ENCODE measurements around the gene RNF44. TPM values are rescaled to one million over a fixed set of nuclear protein-coding genes. Genes with fewer than 3 reads are reported as not detected.

The RNF44 gene
- total RNA-seq, 1 experiment from 2014 or later, result 19.2 TPM

GRCh38 chr5:176497852-176498251, 39.4 kb downstream of the RNF44 start:
- ATAC-seq (peak; percentile 96), DNase-seq (peak; percentile 69)
- Histone ChIP-seq H3K27me3 (ENCODE audit: low read length) (no peaks in the 10 kb centered on the region), H3K9me3 (ENCODE audit: low read length) (no peaks in the 10 kb centered on the region), H3K79me2 (ENCODE audit: low read length) (peaks cover 7% of the 10 kb centered on the region; the same call in 1 of the 2 replicates), H3K27ac (ENCODE audit: low read length) (0 out of 2 replicates have a peak overlapping the region, but pooled peaks have one; percentile 25), H4K20me1 (ENCODE audit: low read length) (peaks cover 4% of the 10 kb centered on the region; the same call in 1 of the 2 replicates), H3K9ac (ENCODE audit: low read length) (no peak overlapping the region), H3K4me2 (ENCODE audit: low read length) (peak overlapping the region; percentile 55), H3F3A (ENCODE audit: low read length, unreplicated experiment) (peaks cover 7% of the 10 kb centered on the region), H3K36me3 (ENCODE audit: low read depth, low read length) (peaks cover 75% of the 10 kb centered on the region), H3K4me3 (ENCODE audit: low read length) (no peak overlapping the region), H3K4me1 (ENCODE audit: insufficient read depth, low read length) (peaks cover 18% of the 10 kb centered on the region), H2AFZ (ENCODE audit: low read length) (no peak overlapping the region), H3K9me2 (replicated peaks; ENCODE audit: low read length) (no peaks in the 10 kb centered on the region)
- BruUV-seq (replicated peaks), result no TSS peak
- intact Hi-C loops (cut with micrococcal nuclease), result no loop called here
- ChIA-PET POLR2A (ENCODE audit: unreplicated experiment) (no interaction called here), CTCF (no interaction called here)
- TF ChIP-seq CTCF (conservative IDR thresholded peaks at IDR 0.05; ENCODE audit: low read depth, low read length) (no peak), EZH2 (IDR thresholded peaks at IDR 0.05; ENCODE audit: low read length, unreplicated experiment) (no peak), EZH2phosphoT487 (IDR thresholded peaks at IDR 0.05; ENCODE audit: borderline replicate concordance, low read length) (no peak)

GRCh38 chr5:176492431-176492830, 44.8 kb downstream of the RNF44 start:
- Histone ChIP-seq H3K9me3 (ENCODE audit: low read length) (no peaks in the 10 kb centered on the region), H2AFZ (ENCODE audit: low read length) (no peak overlapping the region), H3K9ac (ENCODE audit: low read length) (no peak overlapping the region), H3K9me2 (replicated peaks; ENCODE audit: low read length) (no peaks in the 10 kb centered on the region), H3K36me3 (ENCODE audit: low read depth, low read length) (peaks cover 57% of the 10 kb centered on the region), H3K4me2 (ENCODE audit: low read length) (0 out of 2 replicates have a peak overlapping the region, but pooled peaks have one; percentile 49), H3K79me2 (ENCODE audit: low read length) (peaks cover 16% of the 10 kb centered on the region), H3K4me3 (ENCODE audit: low read length) (no peak overlapping the region), H3F3A (ENCODE audit: low read length, unreplicated experiment) (peaks cover 25% of the 10 kb centered on the region), H4K20me1 (ENCODE audit: low read length) (peaks cover 13% of the 10 kb centered on the region; the same call in 1 of the 2 replicates), H3K4me1 (ENCODE audit: insufficient read depth, low read length) (peaks cover 55% of the 10 kb centered on the region), H3K27me3 (ENCODE audit: low read length) (no peaks in the 10 kb centered on the region), H3K27ac (ENCODE audit: low read length) (no peak overlapping the region)
- ATAC-seq (no peak), DNase-seq (peak; percentile 24)
- intact Hi-C loops (cut with micrococcal nuclease), result no loop called here
- ChIA-PET CTCF (no interaction called here), POLR2A (ENCODE audit: unreplicated experiment) (no interaction called here)
- BruUV-seq (replicated peaks), result no TSS peak
- TF ChIP-seq EZH2phosphoT487 (IDR thresholded peaks at IDR 0.05; ENCODE audit: borderline replicate concordance, low read length) (no peak), EZH2 (IDR thresholded peaks at IDR 0.05; ENCODE audit: low read length, unreplicated experiment) (no peak), CTCF (conservative IDR thresholded peaks at IDR 0.05; ENCODE audit: low read depth, low read length) (no peak)

GRCh38 chr5:176491901-176492300, 45.3 kb downstream of the RNF44 start:
- no TSS peak for BruUV-seq (replicated peaks)
- ATAC-seq (no peak), DNase-seq (no peak)
- peaks cover 21% of the 10 kb centered on the region for H3K79me2 ChIP-seq (ENCODE audit: low read length)
- ChIA-PET POLR2A (ENCODE audit: unreplicated experiment) (no interaction called here), CTCF (no interaction called here)
- H3K4me3 ChIP-seq (ENCODE audit: low read length), result no peak overlapping the region
- peak overlapping the region; percentile 49 for H3K4me2 ChIP-seq (ENCODE audit: low read length)
- peaks cover 57% of the 10 kb centered on the region for H3K36me3 ChIP-seq (ENCODE audit: low read depth, low read length)
- H3K27ac ChIP-seq (ENCODE audit: low read length), result peak overlapping the region; percentile 65
- H3K27me3 ChIP-seq (ENCODE audit: low read length), result no peaks in the 10 kb centered on the region
- H4K20me1 ChIP-seq (ENCODE audit: low read length), result peaks cover 13% of the 10 kb centered on the region; the same call in 1 of the 2 replicates
- intact Hi-C loops (cut with micrococcal nuclease), result loop anchor here (1.0 to 2.0 kb wide), 4 partner anchors 19 to 76 kb away; partner anchors contain the start of genes CLTB, FAF2 and RNF44
- peaks cover 50% of the 10 kb centered on the region for H3K4me1 ChIP-seq (ENCODE audit: insufficient read depth, low read length)
- TF ChIP-seq CTCF (conservative IDR thresholded peaks at IDR 0.05; ENCODE audit: low read depth, low read length), result no peak
- no peak for TF ChIP-seq EZH2phosphoT487 (IDR thresholded peaks at IDR 0.05; ENCODE audit: borderline replicate concordance, low read length)
- no peak for TF ChIP-seq EZH2 (IDR thresholded peaks at IDR 0.05; ENCODE audit: low read length, unreplicated experiment)
- no peak overlapping the region for H2AFZ ChIP-seq (ENCODE audit: low read length)
- H3F3A ChIP-seq (ENCODE audit: low read length, unreplicated experiment), result peaks cover 21% of the 10 kb centered on the region
- no peaks in the 10 kb centered on the region for H3K9me3 ChIP-seq (ENCODE audit: low read length)
- no peak overlapping the region for H3K9ac ChIP-seq (ENCODE audit: low read length)
- no peaks in the 10 kb centered on the region for H3K9me2 ChIP-seq (replicated peaks; ENCODE audit: low read length)

Measured in PC-3 (cell line).